HepG2 (cell line): Measurements from ENCODE around the gene DTWD2. TPM values are rescaled to one million over a fixed set of nuclear protein-coding genes. Genes with fewer than 3 reads are reported as not detected.
"Not testable (repeated sequence)": the region's sequence is repeated elsewhere in the genome, so short reads cannot be mapped to it uniquely, and the experiment has no call there.

ENCODE experiments used
- ATAC-seq: fragments of 200-7000 bp; cut with Tn5 transposase; 3 replicates; pipeline ENCODE4 v1.9.1; 2020; ENCODE audit warnings: mild to moderate bottlenecking, moderate library complexity
- BruUV-seq: library from RNA; stranded (reverse); fragments of 400-500 nt; replicated peaks from 2 replicates; lab custom pipeline; 2021; lab: Mats Ljungman, UMichigan
- CTCF ChIA-PET: fragments of 300-600 bp; formaldehyde crosslinking; extraction: SDS; loops from one replicate; lab custom pipeline; 2021; ENCODE audit warnings: low total read pairs, inconsistent platforms, low intra/inter-chr PET ratio; lab: Yijun Ruan, JAX
- POLR2A ChIA-PET: fragments of 350-600 bp; sonication (Branson Sonifier 250); formaldehyde crosslinking; loops from one replicate; lab custom pipeline; 2020; ENCODE audit warnings: antibody characterized with exemption, inconsistent platforms; lab: Yijun Ruan, JAX
- DNase-seq: peaks from one replicate; pipeline ENCODE4 v3.0.0-alpha.2; 2015; ENCODE audit warnings: low spot score
- FAIRE-seq: peaks from 3 replicates; lab custom pipeline; 2011; peaks lifted over from hg19 to GRCh38; lab: Jason Lieb, UNC
- H2AFZ ChIP-seq: one replicate; pipeline ENCODE4 v1.6.1; 2011; ENCODE audit warnings: low read length, inconsistent platforms
- H3K27ac ChIP-seq: fragments of 300-600 bp; 3 replicates; pipeline ENCODE4 v1.8.0; 2011; ENCODE audit warnings: mixed run types, mild to moderate bottlenecking, mixed read lengths, low read length, inconsistent platforms; ENCODE audit not compliant: insufficient read depth; ENCODE audit errors: extremely low read length
- H3K27me3 ChIP-seq, 2 experiments: fragments of 200-600 bp in 1 of 2; 2 replicates in 1 of 2; 3 replicates in 1 of 2; pipeline versions ENCODE4 v1.6.0 to v1.8.0; 2011; ENCODE audit warnings: low read length in 2 of 2, mild to moderate bottlenecking in 2 of 2, moderate library complexity in 2 of 2, inconsistent platforms in 1 of 2; ENCODE audit not compliant: insufficient read depth in 2 of 2, control insufficient read depth in 1 of 2
- H3K36me3 ChIP-seq, 2 experiments: fragments of 200-600 bp in 1 of 2; replicated peaks in 1 of 2; 2 replicates in 1 of 2; 3 replicates in 1 of 2; pipeline versions ENCODE4 v1.5.1 to v1.8.0; 2011; ENCODE audit warnings: low read length in 2 of 2, inconsistent platforms in 1 of 2; ENCODE audit not compliant: insufficient read depth in 2 of 2, control insufficient read depth in 1 of 2
- H3K4me1 ChIP-seq: 2 replicates; pipeline ENCODE4 v1.5.1; 2012; ENCODE audit warnings: low read length, inconsistent platforms; ENCODE audit not compliant: insufficient read depth
- H3K4me2 ChIP-seq: 2 replicates; pipeline ENCODE4 v1.6.0; 2011; ENCODE audit warnings: low read depth, low read length, inconsistent platforms
- H3K4me3 ChIP-seq, 3 experiments: fragments of 200-600 bp in 1 of 3; sonication (generic), shearing (Covaris generic) in 1 of 3; replicated peaks in 1 of 3; 2 replicates each; pipeline ENCODE4 v1.5.1; 2011 to 2016; ENCODE audit warnings: low read length in 3 of 3, inconsistent platforms in 2 of 3, low read depth in 2 of 3, mild to moderate bottlenecking in 2 of 3, control low read depth in 1 of 3, mixed read lengths in 1 of 3; ENCODE audit not compliant: insufficient read depth in 1 of 3
- H3K79me2 ChIP-seq: one replicate; pipeline ENCODE4 v1.6.1; 2011; ENCODE audit warnings: low read length, inconsistent platforms; ENCODE audit not compliant: insufficient read depth
- H3K9ac ChIP-seq: 2 replicates; pipeline ENCODE4 v1.6.0; 2011; ENCODE audit warnings: mild to moderate bottlenecking, low read depth, low read length, inconsistent platforms; ENCODE audit not compliant: insufficient read depth
- H3K9me3 ChIP-seq: 2 replicates; pipeline ENCODE4 v1.5.1; 2012; ENCODE audit warnings: mild to moderate bottlenecking, low read length
- H4K20me1 ChIP-seq: 2 replicates; pipeline ENCODE4 v1.6.0; 2011; ENCODE audit warnings: inconsistent platforms, mild to moderate bottlenecking, low read length, moderate library complexity; ENCODE audit not compliant: insufficient read depth
- CBFB ChIP-seq: sonication (generic); formaldehyde crosslinking; IDR thresholded peaks from 2 replicates; pipeline ENCODE4 v1.4.0; 2020; ENCODE audit warnings: missing genetic modification reagents
- DNMT1 ChIP-seq: sonication (generic); formaldehyde crosslinking; IDR thresholded peaks from 2 replicates; pipeline ENCODE4 v1.5.1; 2020; ENCODE audit warnings: mild to moderate bottlenecking, missing genetic modification reagents
- MED8 ChIP-seq: sonication (generic); formaldehyde crosslinking; IDR thresholded peaks from 2 replicates; pipeline ENCODE4 v1.8.1; 2023; ENCODE audit warnings: mild to moderate bottlenecking, missing genetic modification reagents; ENCODE audit not compliant: insufficient replicate concordance
- SMAD9 ChIP-seq: sonication (generic); formaldehyde crosslinking; IDR thresholded peaks from 2 replicates; pipeline ENCODE4 v1.5.1; 2020; ENCODE audit warnings: mild to moderate bottlenecking, missing genetic modification reagents
- SRY ChIP-seq: sonication (generic); formaldehyde crosslinking; IDR thresholded peaks from 2 replicates; pipeline ENCODE4 v1.8.0; 2022; ENCODE audit warnings: mild to moderate bottlenecking, missing genetic modification reagents
- ZKSCAN5 ChIP-seq: sonication (generic); formaldehyde crosslinking; IDR thresholded peaks from 2 replicates; pipeline ENCODE4 v1.5.1; 2020; ENCODE audit warnings: mild to moderate bottlenecking, missing genetic modification reagents
- ZMAT3 ChIP-seq: sonication (generic); formaldehyde crosslinking; conservative IDR thresholded peaks from 2 replicates; pipeline ENCODE4 v1.7.0; 2021; ENCODE audit warnings: missing genetic modification reagents
- ZNF431 ChIP-seq: sonication (generic); formaldehyde crosslinking; IDR thresholded peaks from 2 replicates; pipeline ENCODE4 v1.9.0; 2022; ENCODE audit warnings: missing genetic modification reagents, low read depth, mild to moderate bottlenecking, borderline replicate concordance
- ZNF639 ChIP-seq: conservative IDR thresholded peaks from 2 replicates; pipeline ENCODE4 v1.6.1; 2018; ENCODE audit warnings: missing genetic modification reagents
- WGBS: methylation state at CpG from one replicate; pipeline ENCODE4 v1.1.6; 2017; ENCODE audit warnings: low lambda C conversion rate; 5-methylcytosine and 5-hydroxymethylcytosine counted together
- in situ Hi-C: cut with HindIII; loops from 2 replicates; pipeline ENCODE4 v1.10.0; 2017; ENCODE audit warnings: low pct_unique_long_range_greater_than_20kb; ENCODE audit not compliant: extremely low pct_ligation_motif_present
- intact Hi-C: fragments of 100-400 bp; cut with micrococcal nuclease; formaldehyde crosslinking; loops from one replicate; pipeline ENCODE4 v1.10.0; 2022; ENCODE audit not compliant: unreplicated experiment
- polyA plus RNA-seq, 8 experiments: library from polyadenylated mRNA; depleted of rRNA in 3 of 8; stranded (reverse) in 7 of 8; unstranded in 1 of 8; fragments of >200 nt; fragmentation: Illumina TruSeq in 4 of 8; extraction: Trizol in 4 of 8; gene quantifications; 2 replicates each; pipeline versions ENCODE4 v1.2.1 to v1.2.3, GENCODE V29; 2011 to 2016; ENCODE audit warnings: low read depth in 4 of 8, missing spikeins in 1 of 8, mixed read lengths in 1 of 8; ENCODE audit not compliant: insufficient read depth in 1 of 8
- total RNA-seq, 5 experiments: library from RNA; depleted of rRNA; stranded (reverse); fragments of >200 nt; fragmentation: Illumina TruSeq; extraction: Trizol; gene quantifications; 2 replicates each; pipeline ENCODE4 v1.2.3, GENCODE V29; 2016; ENCODE audit warnings: low read depth in 1 of 5
- TF ChIP-seq, protein P1 (sequence below): sonication (generic); formaldehyde crosslinking; IDR thresholded peaks from 2 replicates; pipeline ENCODE4 v1.8.0; 2022; ENCODE audit warnings: mild to moderate bottlenecking, missing genetic modification reagents; ENCODE audit not compliant: insufficient replicate concordance

The DTWD2 gene
- total and polyA plus RNA-seq, 2 of the 13 experiments (the other 11 are each of a cell fraction or from before 2014, with no cell fraction given) = 1.6 to 6.0 TPM

- intact Hi-C loops = not testable (repeated sequence)
Measured at GRCh38 chr5:118964388-118964787, 24.0 kb downstream of the DTWD2 start.

DNA sequence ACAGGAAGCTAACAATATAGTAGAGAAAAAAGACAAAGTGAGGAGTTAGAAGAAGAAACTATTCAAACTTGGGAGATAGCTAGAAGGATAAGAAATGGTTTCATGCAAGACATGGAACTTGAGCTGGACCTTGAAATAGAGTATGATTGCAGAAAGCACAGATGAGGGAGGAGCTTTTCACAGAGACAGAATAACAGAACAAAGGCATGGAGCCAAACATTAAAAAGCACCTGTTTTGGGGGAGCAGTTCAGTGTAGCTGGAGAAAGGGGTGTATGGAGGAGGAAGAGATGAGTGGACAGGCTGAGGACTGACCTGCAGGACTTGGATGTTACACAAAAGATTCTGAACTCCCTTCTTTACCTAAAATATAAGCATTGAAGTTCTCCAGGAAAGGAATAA lies 25.2 kb downstream of the DTWD2 start:
- Histone ChIP-seq H3K4me2 (no peak overlapping the region), H3K27ac (no peak overlapping the region), H3K27me3 (no peaks in the 10 kb centered on the region), H3K9me3 (no peaks in the 10 kb centered on the region), H2AFZ (no peak overlapping the region), H3K4me3 (no peak overlapping the region), H3K36me3 (no peaks in the 10 kb centered on the region), H3K4me1 (peaks cover 17% of the 10 kb centered on the region), H4K20me1 (no peaks in the 10 kb centered on the region), H3K79me2 (no peaks in the 10 kb centered on the region), H3K9ac (no peak overlapping the region)
- BruUV-seq = no TSS peak
- no peak for ATAC-seq
- no peak for TF ChIP-seq ZMAT3 (CRISPR knock-in tag)
- TF ChIP-seq ZKSCAN5 (CRISPR knock-in tag) = no peak
- no peak for TF ChIP-seq MED8 (CRISPR knock-in tag)
- no peak for TF ChIP-seq SMAD9
- TF ChIP-seq CBFB = no peak
- TF ChIP-seq SRY (CRISPR knock-in tag) = no peak
- no peak for TF ChIP-seq DNMT1
- no peak for TF ChIP-seq ZNF639 (CRISPR knock-in tag)
- TF ChIP-seq, protein P1, sequence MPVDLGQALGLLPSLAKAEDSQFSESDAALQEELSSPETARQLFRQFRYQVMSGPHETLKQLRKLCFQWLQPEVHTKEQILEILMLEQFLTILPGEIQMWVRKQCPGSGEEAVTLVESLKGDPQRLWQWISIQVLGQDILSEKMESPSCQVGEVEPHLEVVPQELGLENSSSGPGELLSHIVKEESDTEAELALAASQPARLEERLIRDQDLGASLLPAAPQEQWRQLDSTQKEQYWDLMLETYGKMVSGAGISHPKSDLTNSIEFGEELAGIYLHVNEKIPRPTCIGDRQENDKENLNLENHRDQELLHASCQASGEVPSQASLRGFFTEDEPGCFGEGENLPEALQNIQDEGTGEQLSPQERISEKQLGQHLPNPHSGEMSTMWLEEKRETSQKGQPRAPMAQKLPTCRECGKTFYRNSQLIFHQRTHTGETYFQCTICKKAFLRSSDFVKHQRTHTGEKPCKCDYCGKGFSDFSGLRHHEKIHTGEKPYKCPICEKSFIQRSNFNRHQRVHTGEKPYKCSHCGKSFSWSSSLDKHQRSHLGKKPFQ = no peak
- no peak for TF ChIP-seq ZNF431 (CRISPR knock-in tag)
- in situ Hi-C loops = no loop called here
- CTCF ChIA-PET = no interaction called here
- POLR2A ChIA-PET = no interaction called here
- FAIRE-seq = no peak
- intact Hi-C loops = no loop called here
- DNase-seq = no peak

More at GRCh38 chr5:118964388-118964787, 24.0 kb downstream of the DTWD2 start:
- FAIRE-seq, DNase-seq, CTCF ChIA-PET, H3K9me3 ChIP-seq, H3K4me3 ChIP-seq, H3K79me2 ChIP-seq, POLR2A ChIA-PET, H3K27ac ChIP-seq, BruUV-seq, H4K20me1 ChIP-seq, H3K36me3 ChIP-seq, H3K4me2 ChIP-seq, H3K9ac ChIP-seq, in situ Hi-C loops, H2AFZ ChIP-seq, ATAC-seq, H3K27me3 ChIP-seq: not testable (repeated sequence)
- peaks cover 29% of the 10 kb centered on the region for H3K4me1 ChIP-seq
- WGBS = 84% methylated on average over 17 of the region's 22 CpGs
